ENCODE results near the gene CCDC57. TPM values are rescaled to one million over a fixed set of nuclear protein-coding genes. Genes with fewer than 3 reads are reported as not detected.

CCDC57 gene
- total and polyA plus RNA-seq, 2 of the 4 experiments (the other 2 are of a cell fraction): 7.3 to 31.3 TPM

DNA sequence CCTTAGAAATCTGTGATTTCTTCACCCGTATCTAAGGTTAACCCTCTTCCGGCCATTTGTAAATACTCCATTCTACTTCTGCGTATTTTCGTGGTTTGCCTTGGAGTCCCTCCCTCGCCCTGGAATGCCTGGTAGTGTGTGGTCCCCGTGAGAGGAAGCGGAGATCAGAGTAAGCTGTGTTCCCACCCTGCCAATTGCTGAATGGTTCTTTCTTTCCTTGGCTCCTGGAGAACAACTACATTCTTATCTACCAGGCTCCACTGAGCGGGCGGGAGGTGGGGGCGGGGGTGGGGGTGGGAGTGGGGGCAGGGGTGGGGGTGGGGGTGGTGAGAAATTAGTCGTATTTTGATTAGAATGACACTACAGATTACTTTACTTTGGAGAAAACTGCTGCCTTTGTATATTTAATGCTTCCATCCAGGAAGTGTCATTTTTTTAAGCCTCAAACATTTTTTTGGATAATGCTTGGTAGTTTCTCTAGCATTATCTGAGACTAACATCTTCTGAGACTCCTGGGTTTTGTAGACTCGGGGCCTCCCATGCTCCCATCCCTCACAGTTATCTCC lies 93.7 kb downstream of the CCDC57 start:
- Histone ChIP-seq H3K4me1 (ENCODE audit: control insufficient read depth, insufficient read depth, low read length) (peaks cover 10% of the 10 kb centered on the region), H3K36me3 (ENCODE audit: control insufficient read depth, insufficient read depth, low read length) (0 out of 2 replicates have a peak, but pooled peaks cover under 1% of the 10 kb centered on the region), H2BK15ac (ENCODE audit: low read depth, low read length) (no peak overlapping the region), H2AK5ac (ENCODE audit: low read depth, low read length) (no peak overlapping the region; the same call in 1 of the 2 replicates), H3K9me1 (ENCODE audit: insufficient read depth, low read length) (peaks cover 3% of the 10 kb centered on the region; the same call in 1 of the 2 replicates), H3K18ac (ENCODE audit: low read depth, low read length) (no peak overlapping the region), H3K27ac (ENCODE audit: insufficient read depth, low read length) (no peak overlapping the region), H2BK5ac (ENCODE audit: low read depth, low read length, poor library complexity, severe bottlenecking) (no peak overlapping the region), H3K27me3 (ENCODE audit: control insufficient read depth, insufficient read depth, low read length) (no peaks in the 10 kb centered on the region), H3K9ac (ENCODE audit: low read depth, low read length) (no peak overlapping the region), H2BK20ac (ENCODE audit: low read depth, low read length) (no peak overlapping the region), H2AFZ (replicated peaks; ENCODE audit: low read length, poor library complexity) (peak overlapping the region; percentile 62), H4K5ac (ENCODE audit: low read depth, low read length) (no peak overlapping the region), H2BK120ac (ENCODE audit: low read depth, low read length) (no peak overlapping the region), H4K20me1 (ENCODE audit: insufficient read depth, low read length) (no peaks in the 10 kb centered on the region), H3K9me3 (ENCODE audit: control insufficient read depth, insufficient read depth, low read length) (no peaks in the 10 kb centered on the region), H2AK9ac (replicated peaks; ENCODE audit: low read depth, low read length, poor library complexity) (no peak overlapping the region), H3K23ac (ENCODE audit: low read depth, low read length) (no peak overlapping the region), H3K4me2 (ENCODE audit: low read depth, low read length) (no peak overlapping the region), H4K91ac (ENCODE audit: insufficient read depth, low read depth, low read length) (no peak overlapping the region), H3K4me3 (ENCODE audit: insufficient read depth, low read depth, low read length) (no peak overlapping the region), H3K79me1 (ENCODE audit: low read depth in 1 of 2, low read length in 2 of 2) (peaks cover 7 to 8% of the 10 kb centered on the region in 2 experiments; a peak in 2 of 4 replicates), H4K8ac (ENCODE audit: low read depth in 2 of 2, low read length in 2 of 2) (peak overlapping the region in 1 of 2 experiments; percentile 55; a peak in 1 of 4 replicates), H3K14ac (replicated peaks; ENCODE audit: low read depth, low read length) (no peak overlapping the region; the same call in 1 of the 2 replicates), H3K4ac (ENCODE audit: low read depth, low read length) (no peak overlapping the region), H3K56ac (ENCODE audit: extremely low read depth, insufficient read depth, low read length) (no peak overlapping the region)
- BruUV-seq (replicated peaks): no TSS peak
- dilution Hi-C loops (cut with HindIII; ENCODE audit: low sequenced_read_pairs, unreplicated experiment) (no loop called here), intact Hi-C loops (cut with micrococcal nuclease) (no loop called here), in situ Hi-C loops (cut with MboI; ENCODE audit: low sequenced_read_pairs) (no loop called here)
- CTCF ChIA-PET: no interaction called here
- ATAC-seq (ENCODE audit: low read depth) (peak; percentile 45; the same call in 1 of the 2 replicates), DNase-seq (peak; percentile 52)
- WGBS, 2 experiments (ENCODE audit: extremely low coverage in 2 of 2, insufficient read length in 1 of 2): 40% methylated on average over 1 of the region's 12 CpGs; no CpG with 5 or more reads in 1 of the 2 experiments
- POLR2A ChIA-PET (ENCODE audit: unreplicated experiment): no interaction called here
- no peak for TF ChIP-seq FOS (IDR thresholded peaks at IDR 0.05; ENCODE audit: low read depth, low read length)
- no peak for TF ChIP-seq BHLHE40 (IDR thresholded peaks at IDR 0.05; ENCODE audit: low read depth, low read length)
- TF ChIP-seq SMC3 (IDR thresholded peaks at IDR 0.05; ENCODE audit: low read depth, low read length): no peak
- TF ChIP-seq, protein P1, sequence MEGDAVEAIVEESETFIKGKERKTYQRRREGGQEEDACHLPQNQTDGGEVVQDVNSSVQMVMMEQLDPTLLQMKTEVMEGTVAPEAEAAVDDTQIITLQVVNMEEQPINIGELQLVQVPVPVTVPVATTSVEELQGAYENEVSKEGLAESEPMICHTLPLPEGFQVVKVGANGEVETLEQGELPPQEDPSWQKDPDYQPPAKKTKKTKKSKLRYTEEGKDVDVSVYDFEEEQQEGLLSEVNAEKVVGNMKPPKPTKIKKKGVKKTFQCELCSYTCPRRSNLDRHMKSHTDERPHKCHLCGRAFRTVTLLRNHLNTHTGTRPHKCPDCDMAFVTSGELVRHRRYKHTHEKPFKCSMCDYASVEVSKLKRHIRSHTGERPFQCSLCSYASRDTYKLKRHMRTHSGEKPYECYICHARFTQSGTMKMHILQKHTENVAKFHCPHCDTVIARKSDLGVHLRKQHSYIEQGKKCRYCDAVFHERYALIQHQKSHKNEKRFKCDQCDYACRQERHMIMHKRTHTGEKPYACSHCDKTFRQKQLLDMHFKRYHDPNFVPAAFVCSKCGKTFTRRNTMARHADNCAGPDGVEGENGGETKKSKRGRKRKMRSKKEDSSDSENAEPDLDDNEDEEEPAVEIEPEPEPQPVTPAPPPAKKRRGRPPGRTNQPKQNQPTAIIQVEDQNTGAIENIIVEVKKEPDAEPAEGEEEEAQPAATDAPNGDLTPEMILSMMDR (conservative IDR thresholded peaks at IDR 0.05; ENCODE audit: low read depth, low read length): no peak
- TF ChIP-seq RFX5 (IDR thresholded peaks at IDR 0.05; ENCODE audit: low read depth, low read length): no peak
- TF ChIP-seq, protein P2, sequence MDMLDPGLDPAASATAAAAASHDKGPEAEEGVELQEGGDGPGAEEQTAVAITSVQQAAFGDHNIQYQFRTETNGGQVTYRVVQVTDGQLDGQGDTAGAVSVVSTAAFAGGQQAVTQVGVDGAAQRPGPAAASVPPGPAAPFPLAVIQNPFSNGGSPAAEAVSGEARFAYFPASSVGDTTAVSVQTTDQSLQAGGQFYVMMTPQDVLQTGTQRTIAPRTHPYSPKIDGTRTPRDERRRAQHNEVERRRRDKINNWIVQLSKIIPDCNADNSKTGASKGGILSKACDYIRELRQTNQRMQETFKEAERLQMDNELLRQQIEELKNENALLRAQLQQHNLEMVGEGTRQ (IDR thresholded peaks at IDR 0.05; ENCODE audit: low read depth, low read length): no peak
- no peak for TF ChIP-seq RAD21 (IDR thresholded peaks at IDR 0.05; ENCODE audit: low read length)
- TF ChIP-seq NFE2L2 (IDR thresholded peaks at IDR 0.05; ENCODE audit: low read depth, low read length): no peak
- no peak for TF ChIP-seq CHD1 (IDR thresholded peaks at IDR 0.05; ENCODE audit: low read depth, low read length)

All from IMR-90 (cell line).